Endothelial cell of umbilical vein (primary cell): ENCODE results near the gene CYP46A1.
A peak's percentile ranks its signal among the peaks of the same experiment; 100 is the strongest.

Source experiments
- EZH2 ChIP-seq: IDR thresholded peaks from 2 replicates; pipeline ENCODE4 v1.6.1; 2012; ENCODE audit warnings: borderline replicate concordance, low read depth, mild to moderate bottlenecking, moderate library complexity, low read length, inconsistent platforms; ENCODE audit not compliant: severe bottlenecking
- POLR2A ChIP-seq: IDR thresholded peaks from 2 replicates; pipeline ENCODE4 v1.6.1; 2012; ENCODE audit warnings: low read depth, mild to moderate bottlenecking, control low read depth, low read length
- TF ChIP-seq, protein P1 (sequence below), 2 donors: IDR thresholded peaks; 1 replicate in 1 of 2; 2 replicates in 1 of 2; pipeline ENCODE4 v1.5.1; 2011; ENCODE audit warnings: low read length in 2 of 2, mild to moderate bottlenecking in 2 of 2, moderate library complexity in 2 of 2, control low read depth in 1 of 2, inconsistent platforms in 1 of 2, low read depth in 1 of 2; ENCODE audit not compliant: insufficient read depth in 1 of 2; ENCODE audit errors: extremely low read depth in 1 of 2

DNA sequence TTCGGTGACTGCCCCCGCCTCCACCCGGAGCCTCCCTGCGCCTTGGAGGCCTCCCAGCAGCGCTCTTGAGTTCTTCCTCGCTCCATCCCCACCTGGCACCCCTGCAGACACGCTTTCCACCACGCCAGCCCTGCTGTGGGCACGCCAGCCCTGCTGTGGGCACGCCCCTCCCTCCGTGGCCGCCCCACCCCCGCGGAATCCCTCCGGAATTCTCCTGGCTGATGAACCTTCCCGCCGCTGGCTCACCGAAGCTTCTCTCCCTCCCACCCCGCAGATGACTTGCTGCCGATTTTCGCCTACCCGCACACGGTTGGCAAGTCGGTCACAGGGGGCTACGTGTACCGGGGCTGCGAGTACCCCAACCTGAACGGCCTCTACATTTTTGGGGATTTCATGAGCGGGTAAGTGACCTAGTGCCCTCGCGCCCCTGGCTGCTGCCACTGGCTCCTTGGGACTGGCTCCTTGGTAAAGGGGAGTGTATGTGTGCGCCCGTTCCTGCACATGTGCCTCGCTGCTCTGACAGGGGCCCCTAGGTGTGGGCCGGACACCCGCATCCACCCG lies 24.0 kb upstream of the CYP46A1 start:
- TF ChIP-seq, protein P1, sequence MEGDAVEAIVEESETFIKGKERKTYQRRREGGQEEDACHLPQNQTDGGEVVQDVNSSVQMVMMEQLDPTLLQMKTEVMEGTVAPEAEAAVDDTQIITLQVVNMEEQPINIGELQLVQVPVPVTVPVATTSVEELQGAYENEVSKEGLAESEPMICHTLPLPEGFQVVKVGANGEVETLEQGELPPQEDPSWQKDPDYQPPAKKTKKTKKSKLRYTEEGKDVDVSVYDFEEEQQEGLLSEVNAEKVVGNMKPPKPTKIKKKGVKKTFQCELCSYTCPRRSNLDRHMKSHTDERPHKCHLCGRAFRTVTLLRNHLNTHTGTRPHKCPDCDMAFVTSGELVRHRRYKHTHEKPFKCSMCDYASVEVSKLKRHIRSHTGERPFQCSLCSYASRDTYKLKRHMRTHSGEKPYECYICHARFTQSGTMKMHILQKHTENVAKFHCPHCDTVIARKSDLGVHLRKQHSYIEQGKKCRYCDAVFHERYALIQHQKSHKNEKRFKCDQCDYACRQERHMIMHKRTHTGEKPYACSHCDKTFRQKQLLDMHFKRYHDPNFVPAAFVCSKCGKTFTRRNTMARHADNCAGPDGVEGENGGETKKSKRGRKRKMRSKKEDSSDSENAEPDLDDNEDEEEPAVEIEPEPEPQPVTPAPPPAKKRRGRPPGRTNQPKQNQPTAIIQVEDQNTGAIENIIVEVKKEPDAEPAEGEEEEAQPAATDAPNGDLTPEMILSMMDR (IDR thresholded peaks at IDR 0.05; ENCODE audit: extremely low read depth in 1 of 2, insufficient read depth in 1 of 2, low read depth in 1 of 2, low read length in 2 of 2) = no peak
- peak; percentile 65 for TF ChIP-seq EZH2
- no peak for TF ChIP-seq POLR2A
